VCaP (cell line): ENCODE measurements around the gene VENTX.
"Not testable (repeated sequence)": the region's sequence is repeated elsewhere in the genome, so short reads cannot be mapped to it uniquely, and the experiment has no call there.

Source experiments
- H3K27ac ChIP-seq: fragments of 450-650 bp; 2 replicates; pipeline ENCODE4 v1.5.1; 2017
- CTCF ChIP-seq: fragments of 450-650 bp; conservative IDR thresholded peaks from 2 replicates; pipeline ENCODE4 v1.5.1; 2017; ENCODE audit warnings: mild to moderate bottlenecking, moderate library complexity

Gene VENTX

GRCh38 chr10:133229265-133230043, 8.2 kb upstream of the VENTX start:
- TF ChIP-seq CTCF: no peak
- no peak overlapping the region for H3K27ac ChIP-seq

- no peak within 1 kb of the TSS for H3K27ac ChIP-seq
- TF ChIP-seq CTCF: no peak
These were observed 7.7 kb upstream of the VENTX start, which contains the start of gene UTF1 for GRCh38 chr10:133230044-133230361. Gene UTF1 (plus strand): TSS chr10:133230217. CDS start chr10:133230289, 72 bp downstream.

- TF ChIP-seq CTCF: no peak
- H3K27ac ChIP-seq: no peak overlapping the region
These were observed 7.1 kb upstream of the VENTX start for GRCh38 chr10:133230387-133231195.

GRCh38 chr10:133231244-133231945, 6.3 kb upstream of the VENTX start:
- no peak for TF ChIP-seq CTCF

GRCh38 chr10:133231946-133232574, 5.6 kb upstream of the VENTX start:
- H3K27ac ChIP-seq: no peak overlapping the region
- no peak for TF ChIP-seq CTCF

More at GRCh38 chr10:133231244-133231945, 6.3 kb upstream of the VENTX start:
- H3K27ac ChIP-seq: no peak overlapping the region

- H3K27ac ChIP-seq: not testable (repeated sequence)
These were observed 2.9 kb upstream of the VENTX start for GRCh38 chr10:133234796-133235195.

GRCh38 chr10:133235265-133235855, 2.3 kb upstream of the VENTX start:
- TF ChIP-seq CTCF: no peak
- no peak overlapping the region for H3K27ac ChIP-seq
